ENCODE results near the gene RIT2.
"Not testable (repeated sequence)": the region's sequence is repeated elsewhere in the genome, so short reads cannot be mapped to it uniquely, and the experiment has no call there.

GRCh38 chr18:42741805-42742347 is 373.6 kb downstream of the RIT2 start:
- not testable (repeated sequence) for TF ChIP-seq CTCF (tag by site-specific recombination; IDR thresholded peaks at IDR 0.05); PRDM4 (tag by site-specific recombination; IDR thresholded peaks at IDR 0.05); ZNF274 (IDR thresholded peaks at IDR 0.05; ENCODE audit: low read length); ZNF274 (tag by site-specific recombination; IDR thresholded peaks at IDR 0.05; ENCODE audit: borderline replicate concordance); REST (tag by site-specific recombination; IDR thresholded peaks at IDR 0.05); BCL11B (tag by site-specific recombination; IDR thresholded peaks at IDR 0.05; ENCODE audit: low read depth)
